ENCODE data around the gene REELD1.

The REELD1 gene

DNA sequence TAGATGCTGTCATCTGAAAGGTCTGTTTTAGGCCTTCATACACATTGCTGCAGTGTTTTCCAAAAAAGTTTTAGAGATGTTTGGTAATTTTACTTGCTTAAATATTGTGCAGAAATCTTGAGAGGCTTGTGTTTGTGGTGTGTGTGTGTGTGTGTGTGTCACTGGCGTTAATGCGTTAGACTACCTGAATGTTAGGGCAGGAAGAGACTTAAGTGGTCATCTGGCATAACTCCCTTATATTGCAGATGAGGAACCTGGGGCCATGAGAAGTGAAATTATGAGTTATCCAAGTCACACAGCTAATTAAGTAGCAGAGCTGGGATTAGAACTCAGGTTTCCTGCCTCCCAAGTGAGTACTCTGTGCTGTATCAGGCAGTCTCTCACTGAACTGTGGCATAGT lies 37.4 kb upstream of the REELD1 start:
- H3K4me3 Mint-ChIP-seq, result peak overlapping the region; percentile 90 to 95 (median 91)
- peak overlapping the region; percentile 24 to 76 (median 70) for H3K27ac Mint-ChIP-seq
- H3K4me1 Mint-ChIP-seq, result peaks cover 34% of the 10 kb centered on the region
- TF ChIP-seq, protein P1, sequence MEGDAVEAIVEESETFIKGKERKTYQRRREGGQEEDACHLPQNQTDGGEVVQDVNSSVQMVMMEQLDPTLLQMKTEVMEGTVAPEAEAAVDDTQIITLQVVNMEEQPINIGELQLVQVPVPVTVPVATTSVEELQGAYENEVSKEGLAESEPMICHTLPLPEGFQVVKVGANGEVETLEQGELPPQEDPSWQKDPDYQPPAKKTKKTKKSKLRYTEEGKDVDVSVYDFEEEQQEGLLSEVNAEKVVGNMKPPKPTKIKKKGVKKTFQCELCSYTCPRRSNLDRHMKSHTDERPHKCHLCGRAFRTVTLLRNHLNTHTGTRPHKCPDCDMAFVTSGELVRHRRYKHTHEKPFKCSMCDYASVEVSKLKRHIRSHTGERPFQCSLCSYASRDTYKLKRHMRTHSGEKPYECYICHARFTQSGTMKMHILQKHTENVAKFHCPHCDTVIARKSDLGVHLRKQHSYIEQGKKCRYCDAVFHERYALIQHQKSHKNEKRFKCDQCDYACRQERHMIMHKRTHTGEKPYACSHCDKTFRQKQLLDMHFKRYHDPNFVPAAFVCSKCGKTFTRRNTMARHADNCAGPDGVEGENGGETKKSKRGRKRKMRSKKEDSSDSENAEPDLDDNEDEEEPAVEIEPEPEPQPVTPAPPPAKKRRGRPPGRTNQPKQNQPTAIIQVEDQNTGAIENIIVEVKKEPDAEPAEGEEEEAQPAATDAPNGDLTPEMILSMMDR (IDR thresholded peaks at IDR 0.05; ENCODE audit: unreplicated experiment in 3 of 3), result no peak
- H3K27me3 Mint-ChIP-seq (ENCODE audit: low read depth), result no peaks in the 10 kb centered on the region
- no peaks in the 10 kb centered on the region for H3K36me3 Mint-ChIP-seq (ENCODE audit: low read depth)
- H3K9me3 Mint-ChIP-seq, result no peaks in the 10 kb centered on the region

DNA sequence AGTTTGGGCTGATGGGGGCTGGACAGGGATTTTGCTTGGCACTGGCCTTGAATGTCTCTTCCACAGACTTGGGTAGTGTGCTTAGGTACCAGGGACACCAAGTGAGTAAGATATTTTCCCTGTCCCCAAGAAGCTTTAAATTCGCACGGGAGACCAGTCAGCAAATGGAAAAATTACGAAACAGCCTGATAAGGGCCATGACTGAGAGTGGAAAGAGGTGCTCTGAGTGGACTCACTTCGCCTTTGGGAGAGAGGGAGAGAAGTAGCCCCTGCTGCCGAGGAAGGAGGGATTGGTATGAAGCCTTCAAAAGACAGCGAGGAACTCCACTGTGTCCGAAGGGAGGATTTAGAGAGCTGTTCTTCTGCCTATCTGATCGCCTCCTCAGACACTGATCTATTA lies 36.2 kb upstream of the REELD1 start:
- peaks cover 43% of the 10 kb centered on the region for H3K4me1 Mint-ChIP-seq
- H3K9me3 Mint-ChIP-seq, result no peaks in the 10 kb centered on the region
- no peaks in the 10 kb centered on the region for H3K27me3 Mint-ChIP-seq (ENCODE audit: low read depth)
- no peaks in the 10 kb centered on the region for H3K36me3 Mint-ChIP-seq (ENCODE audit: low read depth)
- TF ChIP-seq, protein P1 (IDR thresholded peaks at IDR 0.05; ENCODE audit: unreplicated experiment in 3 of 3), result no peak
- H3K27ac Mint-ChIP-seq, result peak overlapping the region; percentile 23 to 48 (median 23)
- H3K4me3 Mint-ChIP-seq, result peak overlapping the region; percentile 32 to 71 (median 48)

DNA sequence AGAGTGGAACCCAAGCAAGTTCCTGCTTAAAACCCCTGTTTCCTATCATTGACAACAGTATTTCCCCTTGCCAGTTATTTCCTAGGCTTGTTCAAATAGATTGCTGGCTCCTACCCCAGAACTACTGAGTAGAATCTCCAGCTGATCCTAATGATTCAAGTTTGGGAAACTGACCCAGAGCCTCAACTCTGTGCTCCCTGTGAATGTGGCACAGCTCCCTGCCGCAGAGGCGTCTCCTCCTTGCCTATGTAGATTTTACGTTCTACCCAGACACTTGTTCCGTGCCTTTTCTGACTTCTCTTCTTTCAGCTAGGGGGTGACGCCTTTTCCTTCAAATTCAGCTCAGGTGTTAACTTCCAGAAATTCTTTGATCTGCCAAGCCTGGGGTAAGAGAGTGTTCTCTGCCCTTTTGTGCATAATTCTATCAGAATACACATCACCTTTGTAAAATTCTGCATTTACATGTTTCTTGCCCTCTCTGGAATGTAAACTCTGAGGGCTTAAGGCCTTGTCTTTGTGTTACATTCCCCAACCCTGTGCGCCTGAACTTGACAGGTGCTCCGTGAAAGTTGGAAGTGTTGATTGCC lies 34.5 kb upstream of the REELD1 start:
- peaks cover 45% of the 10 kb centered on the region for H3K4me1 Mint-ChIP-seq
- no peaks in the 10 kb centered on the region for H3K9me3 Mint-ChIP-seq
- no peak overlapping the region for H3K27ac Mint-ChIP-seq
- peaks cover 5% of the 10 kb centered on the region for H3K36me3 Mint-ChIP-seq (ENCODE audit: low read depth)
- TF ChIP-seq, protein P1 (IDR thresholded peaks at IDR 0.05; ENCODE audit: unreplicated experiment in 3 of 3), result no peak
- H3K27me3 Mint-ChIP-seq (ENCODE audit: low read depth), result no peaks in the 10 kb centered on the region
- H3K4me3 Mint-ChIP-seq, result peak overlapping the region in 1 of 3 experiments; percentile 6

DNA sequence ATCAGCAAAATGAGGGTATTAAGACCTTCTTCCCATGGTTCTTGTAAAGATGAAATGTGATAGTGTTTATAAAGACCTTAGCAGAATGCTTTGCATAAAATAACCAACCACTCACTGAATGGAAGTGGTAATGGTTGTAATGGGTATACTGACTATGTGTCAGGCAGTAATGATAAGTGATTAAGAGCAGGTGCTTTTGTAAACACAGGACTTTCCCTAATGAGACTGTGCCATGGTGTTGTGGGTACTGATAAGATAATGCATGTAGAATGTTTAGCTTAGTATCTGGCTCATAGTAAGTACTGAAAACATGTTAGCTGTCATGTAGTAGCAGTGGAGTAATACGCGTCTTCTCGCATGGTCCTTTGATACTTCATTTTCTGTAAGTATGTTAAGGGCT lies 31.9 kb upstream of the REELD1 start:
- no peaks in the 10 kb centered on the region for H3K27me3 Mint-ChIP-seq (ENCODE audit: low read depth)
- no peak overlapping the region for H3K27ac Mint-ChIP-seq
- H3K9me3 Mint-ChIP-seq, result no peaks in the 10 kb centered on the region
- TF ChIP-seq, protein P1 (IDR thresholded peaks at IDR 0.05; ENCODE audit: unreplicated experiment in 3 of 3), result no peak
- H3K4me3 Mint-ChIP-seq, result no peak overlapping the region
- H3K36me3 Mint-ChIP-seq (ENCODE audit: low read depth), result peaks cover 25% of the 10 kb centered on the region
- H3K4me1 Mint-ChIP-seq, result peaks cover 37% of the 10 kb centered on the region

DNA sequence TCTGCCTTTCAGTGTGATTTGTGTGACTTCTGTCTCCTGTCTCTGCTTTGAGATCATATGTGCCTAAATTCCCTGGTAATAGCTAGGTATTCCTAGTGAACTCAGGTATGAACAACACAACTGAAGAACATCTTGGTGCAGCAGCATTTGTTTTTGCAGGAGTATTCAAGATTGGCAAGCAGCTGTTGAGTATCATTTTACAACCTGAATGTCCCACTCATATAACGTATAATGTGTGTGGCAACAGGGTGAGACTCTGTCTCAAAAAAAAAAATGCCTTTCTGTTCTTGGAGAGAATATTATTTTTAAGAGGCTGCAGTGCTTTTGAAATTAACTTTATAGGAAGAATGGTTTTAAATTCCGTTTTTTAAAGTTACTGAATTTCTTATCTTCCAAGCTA lies 31.1 kb upstream of the REELD1 start:
- Mint-ChIP-seq H3K4me3 (no peak overlapping the region), H3K4me1 (peaks cover 31% of the 10 kb centered on the region), H3K27me3 (ENCODE audit: low read depth) (no peaks in the 10 kb centered on the region), H3K27ac (no peak overlapping the region), H3K9me3 (no peaks in the 10 kb centered on the region), H3K36me3 (ENCODE audit: low read depth) (peaks cover 31% of the 10 kb centered on the region)
- TF ChIP-seq, protein P1 (IDR thresholded peaks at IDR 0.05; ENCODE audit: unreplicated experiment in 3 of 3), result no peak

DNA sequence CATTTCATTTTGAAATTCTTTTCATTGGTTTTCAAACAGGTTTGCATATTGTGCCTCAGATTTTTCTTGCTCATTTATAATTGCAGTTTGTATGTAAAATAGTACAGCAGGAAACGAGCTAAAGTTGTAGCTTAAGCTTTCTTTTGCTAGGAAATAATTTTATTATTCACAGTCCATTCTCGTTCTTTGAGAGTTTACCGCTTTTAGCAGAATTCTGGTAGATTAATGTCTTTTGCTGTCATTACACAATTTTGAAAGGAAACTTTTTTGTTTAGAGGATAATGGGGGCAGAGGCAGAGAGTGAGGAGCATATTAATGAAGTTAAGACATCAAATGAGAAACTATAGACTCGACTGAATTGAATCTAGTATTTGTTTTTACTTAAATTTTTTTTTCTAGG lies 28.3 kb upstream of the REELD1 start:
- TF ChIP-seq, protein P1 (IDR thresholded peaks at IDR 0.05; ENCODE audit: unreplicated experiment in 3 of 3), result no peak
- H3K4me3 Mint-ChIP-seq, result no peak overlapping the region
- no peaks in the 10 kb centered on the region for H3K9me3 Mint-ChIP-seq
- H3K4me1 Mint-ChIP-seq, result peaks cover 12% of the 10 kb centered on the region
- H3K27ac Mint-ChIP-seq, result no peak overlapping the region
- peaks cover 54% of the 10 kb centered on the region for H3K36me3 Mint-ChIP-seq (ENCODE audit: low read depth)
- H3K27me3 Mint-ChIP-seq (ENCODE audit: low read depth), result no peaks in the 10 kb centered on the region

Measured in nephron (organoid).